ENCODE measurements around the gene MUC13.

DNA sequence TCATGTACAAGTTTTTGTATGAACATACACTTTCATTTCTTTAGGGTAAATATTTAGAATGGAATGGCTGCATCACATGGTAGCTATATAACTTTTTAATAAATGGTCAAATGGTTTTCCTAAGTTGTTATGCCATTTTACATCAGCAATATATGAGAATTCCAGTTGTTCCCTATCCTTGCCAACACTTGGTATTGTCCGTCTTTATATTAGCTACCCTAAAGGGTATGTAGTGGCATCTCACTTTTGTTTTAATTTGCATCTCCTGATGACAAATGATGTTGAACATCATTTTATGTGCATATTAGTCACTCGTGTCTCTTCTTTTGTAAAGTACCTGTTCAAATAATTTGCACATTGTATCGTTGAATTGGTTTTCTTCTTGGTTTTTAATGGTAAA, 2.5 kb upstream of the MUC13 start:
- TF ChIP-seq, protein P1, sequence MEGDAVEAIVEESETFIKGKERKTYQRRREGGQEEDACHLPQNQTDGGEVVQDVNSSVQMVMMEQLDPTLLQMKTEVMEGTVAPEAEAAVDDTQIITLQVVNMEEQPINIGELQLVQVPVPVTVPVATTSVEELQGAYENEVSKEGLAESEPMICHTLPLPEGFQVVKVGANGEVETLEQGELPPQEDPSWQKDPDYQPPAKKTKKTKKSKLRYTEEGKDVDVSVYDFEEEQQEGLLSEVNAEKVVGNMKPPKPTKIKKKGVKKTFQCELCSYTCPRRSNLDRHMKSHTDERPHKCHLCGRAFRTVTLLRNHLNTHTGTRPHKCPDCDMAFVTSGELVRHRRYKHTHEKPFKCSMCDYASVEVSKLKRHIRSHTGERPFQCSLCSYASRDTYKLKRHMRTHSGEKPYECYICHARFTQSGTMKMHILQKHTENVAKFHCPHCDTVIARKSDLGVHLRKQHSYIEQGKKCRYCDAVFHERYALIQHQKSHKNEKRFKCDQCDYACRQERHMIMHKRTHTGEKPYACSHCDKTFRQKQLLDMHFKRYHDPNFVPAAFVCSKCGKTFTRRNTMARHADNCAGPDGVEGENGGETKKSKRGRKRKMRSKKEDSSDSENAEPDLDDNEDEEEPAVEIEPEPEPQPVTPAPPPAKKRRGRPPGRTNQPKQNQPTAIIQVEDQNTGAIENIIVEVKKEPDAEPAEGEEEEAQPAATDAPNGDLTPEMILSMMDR (IDR thresholded peaks at IDR 0.05; ENCODE audit: insufficient read depth, low read length) = no peak
- TF ChIP-seq POLR2AphosphoS5 (IDR thresholded peaks at IDR 0.05; ENCODE audit: low read depth) (no peak), SPI1 (IDR thresholded peaks at IDR 0.05; ENCODE audit: borderline replicate concordance, low read depth) (no peak), REST (IDR thresholded peaks at IDR 0.05; ENCODE audit: insufficient replicate concordance, low read depth) (no peak), GABPA (IDR thresholded peaks at IDR 0.05; ENCODE audit: low read depth) (no peak)

All from HL-60 (cell line).